SK-N-MC (cell line): Measurements from ENCODE around the gene S100B.
"Not testable (repeated sequence)": the region's sequence is repeated elsewhere in the genome, so short reads cannot be mapped to it uniquely, and the experiment has no call there.

Source experiments
- DNase-seq: peaks from one replicate; pipeline ENCODE4 v3.0.0-alpha.2; 2011; ENCODE audit warnings: low read depth, low spot score
- H3K27ac ChIP-seq: fragments of 200-600 bp; sonication (generic); 2 replicates; pipeline ENCODE4 v1.5.1; 2016; ENCODE audit warnings: mixed run types
- H3K36me3 ChIP-seq: fragments of 200-600 bp; sonication (generic); 2 replicates; pipeline ENCODE4 v1.6.1; 2017; ENCODE audit warnings: antibody characterized with exemption, low read length, mixed read lengths; ENCODE audit not compliant: insufficient read depth
- H3K4me3 ChIP-seq: fragments of 200-600 bp; sonication (generic); 2 replicates; pipeline ENCODE4 v1.5.1; 2016
- H3K9ac ChIP-seq: fragments of 200-600 bp; sonication (generic); 2 replicates; pipeline ENCODE4 v1.8.0; 2017; ENCODE audit warnings: mixed run types, mixed read lengths; ENCODE audit not compliant: insufficient read length
- H3K9me3 ChIP-seq: fragments of 200-600 bp; sonication (generic); 2 replicates; pipeline ENCODE4 v1.6.1; 2017; ENCODE audit warnings: low read depth, mild to moderate bottlenecking, antibody characterized with exemption, low read length, moderate library complexity, mixed read lengths
- EZH2 ChIP-seq: fragments of 200-600 bp; sonication (generic); IDR thresholded peaks from one replicate; pipeline ENCODE4 v1.6.1; 2017; ENCODE audit warnings: antibody characterized with exemption
- FOXP2 ChIP-seq: optimal IDR thresholded peaks from 2 replicates; pipeline ENCODE3; 2011; ENCODE audit warnings: mild to moderate bottlenecking, moderate library complexity; ENCODE audit not compliant: insufficient read depth; ENCODE audit errors: extremely low read length, control extremely low read depth
- POLR2AphosphoS5 ChIP-seq: IDR thresholded peaks from 2 replicates; pipeline ENCODE4 v1.6.1; 2012; ENCODE audit warnings: mild to moderate bottlenecking, low read depth, low read length, borderline replicate concordance

The S100B gene

DNA sequence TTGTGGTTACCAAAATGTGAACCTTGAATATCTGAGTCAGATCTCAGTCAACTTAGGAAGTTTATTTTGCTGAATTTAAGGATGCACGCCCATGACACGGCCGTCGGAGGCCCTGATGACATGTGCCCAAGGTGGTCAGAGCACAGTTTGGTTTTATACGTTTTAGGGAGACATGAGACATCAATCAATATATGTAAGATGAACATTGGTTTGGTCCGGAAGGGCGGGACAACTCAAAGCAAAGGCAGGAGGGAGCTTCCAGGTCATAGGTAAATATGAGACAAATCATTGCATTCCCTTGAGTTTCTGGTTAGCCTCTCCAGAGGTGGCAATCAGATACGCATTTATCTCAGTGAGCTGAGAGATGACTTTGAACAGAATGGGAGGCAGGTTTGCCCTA lies 29.5 kb upstream of the S100B start:
- no peak for DNase-seq
- H3K4me3 ChIP-seq = peak overlapping the region; percentile 97
- TF ChIP-seq EZH2 = no peak
- TF ChIP-seq POLR2AphosphoS5 = no peak
- TF ChIP-seq FOXP2 = no peak
- no peaks in the 10 kb centered on the region for H3K9me3 ChIP-seq
- H3K27ac ChIP-seq = peak overlapping the region; percentile 90; the same call in 1 of the 2 replicates
- H3K9ac ChIP-seq = peak overlapping the region; percentile 93
- peaks cover 12% of the 10 kb centered on the region for H3K36me3 ChIP-seq

DNA sequence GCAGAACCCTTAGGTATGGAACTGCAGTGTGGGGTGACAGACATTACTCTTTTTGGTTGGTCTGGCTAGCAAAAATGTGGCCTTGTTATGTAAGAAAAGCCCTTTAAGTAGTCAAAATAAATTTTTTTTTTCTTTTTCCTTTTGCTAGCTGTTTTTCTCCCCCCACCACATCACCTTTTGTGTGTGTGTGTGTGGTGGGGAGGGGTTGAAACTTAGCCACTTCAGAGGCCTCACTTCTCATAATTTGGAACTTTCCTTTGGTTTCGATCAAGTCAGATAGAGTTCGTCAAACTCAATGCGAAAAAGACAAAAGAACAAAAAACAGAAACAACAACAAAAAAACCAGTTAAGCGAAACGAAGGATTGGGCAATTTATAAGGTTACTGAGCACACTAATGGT lies 28.7 kb upstream of the S100B start:
- Histone ChIP-seq H3K9me3 (no peaks in the 10 kb centered on the region), H3K4me3 (no peak overlapping the region), H3K9ac (no peak overlapping the region), H3K27ac (no peak overlapping the region), H3K36me3 (peaks cover 12% of the 10 kb centered on the region)
- DNase-seq = no peak
- no peak for TF ChIP-seq EZH2
- no peak for TF ChIP-seq FOXP2
- no peak for TF ChIP-seq POLR2AphosphoS5

GRCh38 chr21:46630915-46631314 lies 26.0 kb upstream of the S100B start:
- DNase-seq, H3K9me3 ChIP-seq, H3K27ac ChIP-seq, H3K4me3 ChIP-seq, H3K9ac ChIP-seq, H3K36me3 ChIP-seq: not testable (repeated sequence)

- no peak for DNase-seq
- H3K9ac ChIP-seq = no peak overlapping the region
- no peak overlapping the region for H3K4me3 ChIP-seq
- no peak for TF ChIP-seq EZH2
- no peak for TF ChIP-seq FOXP2
- no peak for TF ChIP-seq POLR2AphosphoS5
- H3K36me3 ChIP-seq = no peaks in the 10 kb centered on the region
- peaks cover 3% of the 10 kb centered on the region; the same call in 1 of the 2 replicates for H3K9me3 ChIP-seq
- no peak overlapping the region for H3K27ac ChIP-seq
Measured at GRCh38 chr21:46628868-46629267, 24.0 kb upstream of the S100B start.

DNA sequence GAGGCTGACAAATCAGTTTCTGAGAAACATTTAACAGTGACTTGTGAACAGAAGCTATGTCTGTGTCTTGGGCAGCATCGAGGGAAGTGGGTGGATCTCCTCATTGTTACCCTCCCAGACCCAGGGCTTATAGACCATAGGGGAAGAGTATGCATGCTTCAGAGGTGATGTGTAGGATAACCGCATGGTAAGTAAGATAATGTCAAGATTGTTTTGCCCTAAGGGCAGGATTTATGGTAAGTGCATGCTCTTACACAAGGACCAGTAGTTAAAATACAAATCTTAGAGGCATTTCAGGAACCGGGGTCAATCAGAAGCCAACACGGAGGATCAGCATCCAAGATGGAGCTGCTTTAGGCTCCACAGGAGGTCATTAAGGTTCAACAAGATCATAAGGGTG lies 22.8 kb upstream of the S100B start:
- no peak overlapping the region for H3K9ac ChIP-seq
- no peak overlapping the region for H3K4me3 ChIP-seq
- H3K36me3 ChIP-seq = no peaks in the 10 kb centered on the region
- TF ChIP-seq EZH2 (no peak), POLR2AphosphoS5 (no peak), FOXP2 (no peak)
- peaks cover 3% of the 10 kb centered on the region; the same call in 1 of the 2 replicates for H3K9me3 ChIP-seq
- H3K27ac ChIP-seq = no peak overlapping the region
- DNase-seq = no peak

DNA sequence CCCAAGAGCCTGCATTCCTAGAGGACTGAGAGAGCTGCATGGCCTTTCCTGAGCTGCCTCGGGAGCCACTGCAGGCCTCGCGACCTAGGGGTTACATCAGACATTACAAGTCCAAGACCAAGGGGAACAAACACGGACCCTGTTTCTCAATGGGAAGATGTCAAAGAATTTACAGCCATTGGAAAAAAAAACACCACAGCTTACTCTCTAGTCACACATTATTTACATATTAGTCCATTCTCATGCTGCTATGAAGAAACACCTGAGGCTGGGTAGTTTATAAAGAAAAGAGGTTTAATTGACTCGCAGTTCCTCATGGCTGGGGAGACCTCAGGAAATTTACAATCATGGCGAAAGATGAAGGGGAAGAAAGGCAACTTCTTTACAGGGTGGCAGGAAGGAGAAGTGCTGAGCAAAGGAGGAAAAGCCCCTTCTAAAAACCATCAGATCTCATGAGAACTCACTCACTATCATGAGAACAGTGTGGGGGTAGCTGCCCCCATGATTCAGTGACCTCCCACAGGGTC lies 22.2 kb upstream of the S100B start:
- Histone ChIP-seq H3K36me3 (no peaks in the 10 kb centered on the region), H3K4me3 (no peak overlapping the region)

DNA sequence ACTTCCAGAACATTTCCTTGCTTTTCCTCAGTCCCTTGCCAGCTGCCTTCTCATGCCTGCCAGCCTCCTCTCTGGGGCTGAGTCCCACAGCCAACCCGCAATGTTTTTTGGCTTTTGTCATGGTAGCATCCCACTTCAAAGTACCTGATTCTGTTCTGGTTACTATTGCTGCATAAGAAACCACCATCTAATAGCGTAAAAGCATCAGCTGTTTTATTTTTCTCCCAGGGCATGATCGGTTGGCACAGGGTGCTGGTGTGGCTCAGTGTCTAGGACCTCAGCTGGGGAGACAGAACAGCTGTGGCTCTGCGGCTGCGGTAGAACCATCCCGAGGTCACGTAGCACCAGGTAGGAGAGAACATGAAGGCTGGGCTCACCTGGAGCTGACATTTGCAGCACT lies 21.7 kb upstream of the S100B start:
- TF ChIP-seq POLR2AphosphoS5 = no peak
- H3K9ac ChIP-seq = no peak overlapping the region
- H3K27ac ChIP-seq = no peak overlapping the region
- peaks cover 3% of the 10 kb centered on the region; the same call in 1 of the 2 replicates for H3K9me3 ChIP-seq
- H3K36me3 ChIP-seq = no peaks in the 10 kb centered on the region
- DNase-seq = no peak
- H3K4me3 ChIP-seq = no peak overlapping the region

More for the DNA sequence above, 22.2 kb upstream of the S100B start:
- DNase-seq = no peak
- no peak overlapping the region for H3K27ac ChIP-seq
- TF ChIP-seq EZH2 = no peak
- no peak for TF ChIP-seq POLR2AphosphoS5
- TF ChIP-seq FOXP2 = no peak
- peaks cover 3% of the 10 kb centered on the region; the same call in 1 of the 2 replicates for H3K9me3 ChIP-seq
- no peak overlapping the region for H3K9ac ChIP-seq

DNA sequence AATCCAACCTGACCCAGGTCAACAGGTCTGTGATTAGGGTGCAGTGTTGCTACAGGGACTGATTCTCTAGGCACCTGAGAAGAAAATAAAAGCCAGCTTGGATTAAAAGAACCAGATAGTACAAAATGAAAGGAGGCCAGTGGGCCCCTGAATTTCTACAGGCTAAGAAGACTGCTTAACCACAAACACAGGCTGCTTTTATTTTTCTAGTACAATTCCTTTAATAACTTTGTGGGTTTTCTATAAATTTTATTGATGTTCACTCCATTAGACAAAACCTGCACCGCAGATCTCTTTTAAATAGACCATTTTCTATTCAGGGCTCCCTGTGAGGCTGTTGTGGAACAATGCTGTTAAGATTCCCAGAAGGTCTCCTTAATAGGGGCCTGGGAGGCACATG lies 20.9 kb upstream of the S100B start:
- DNase-seq = no peak
- no peak overlapping the region for H3K27ac ChIP-seq
- H3K4me3 ChIP-seq = no peak overlapping the region
- no peaks in the 10 kb centered on the region for H3K36me3 ChIP-seq
- peaks cover 3% of the 10 kb centered on the region; the same call in 1 of the 2 replicates for H3K9me3 ChIP-seq
- TF ChIP-seq EZH2 (no peak), POLR2AphosphoS5 (no peak), FOXP2 (no peak)
- H3K9ac ChIP-seq = no peak overlapping the region

DNA sequence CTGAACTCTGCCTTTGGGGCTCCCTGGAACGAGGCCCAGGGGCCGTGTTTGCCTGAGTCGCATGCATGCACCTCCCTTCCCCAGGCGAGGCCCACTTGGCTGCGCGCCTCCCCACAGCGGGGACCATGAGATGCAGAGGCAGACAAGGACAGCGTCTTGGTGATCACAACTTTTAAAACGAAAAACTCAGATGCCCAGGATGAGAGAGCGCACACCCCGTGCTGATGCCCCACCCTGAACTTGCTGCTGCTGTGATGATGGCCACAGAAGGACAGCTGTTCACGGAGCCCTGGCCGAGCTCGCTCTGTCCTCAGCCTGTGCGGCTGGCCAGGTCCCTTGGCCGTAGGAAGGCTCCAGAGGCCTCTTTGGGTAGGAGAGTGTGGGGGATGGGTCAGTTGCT lies 19.2 kb upstream of the S100B start:
- no peaks in the 10 kb centered on the region for H3K36me3 ChIP-seq
- peaks cover 3% of the 10 kb centered on the region; the same call in 1 of the 2 replicates for H3K9me3 ChIP-seq
- no peak overlapping the region for H3K9ac ChIP-seq
- no peak overlapping the region for H3K27ac ChIP-seq
- TF ChIP-seq POLR2AphosphoS5 (no peak), FOXP2 (no peak), EZH2 (no peak)
- no peak for DNase-seq
- no peak overlapping the region for H3K4me3 ChIP-seq
